ENCODE data around the gene RNF167. TPM values are rescaled to one million over a fixed set of nuclear protein-coding genes. Genes with fewer than 3 reads are reported as not detected.

Gene RNF167
- total and polyA plus RNA-seq, 2 of the 13 experiments (the other 11 are each of a cell fraction or from before 2014, with no cell fraction given) = 44.1 to 45.4 TPM

DNA sequence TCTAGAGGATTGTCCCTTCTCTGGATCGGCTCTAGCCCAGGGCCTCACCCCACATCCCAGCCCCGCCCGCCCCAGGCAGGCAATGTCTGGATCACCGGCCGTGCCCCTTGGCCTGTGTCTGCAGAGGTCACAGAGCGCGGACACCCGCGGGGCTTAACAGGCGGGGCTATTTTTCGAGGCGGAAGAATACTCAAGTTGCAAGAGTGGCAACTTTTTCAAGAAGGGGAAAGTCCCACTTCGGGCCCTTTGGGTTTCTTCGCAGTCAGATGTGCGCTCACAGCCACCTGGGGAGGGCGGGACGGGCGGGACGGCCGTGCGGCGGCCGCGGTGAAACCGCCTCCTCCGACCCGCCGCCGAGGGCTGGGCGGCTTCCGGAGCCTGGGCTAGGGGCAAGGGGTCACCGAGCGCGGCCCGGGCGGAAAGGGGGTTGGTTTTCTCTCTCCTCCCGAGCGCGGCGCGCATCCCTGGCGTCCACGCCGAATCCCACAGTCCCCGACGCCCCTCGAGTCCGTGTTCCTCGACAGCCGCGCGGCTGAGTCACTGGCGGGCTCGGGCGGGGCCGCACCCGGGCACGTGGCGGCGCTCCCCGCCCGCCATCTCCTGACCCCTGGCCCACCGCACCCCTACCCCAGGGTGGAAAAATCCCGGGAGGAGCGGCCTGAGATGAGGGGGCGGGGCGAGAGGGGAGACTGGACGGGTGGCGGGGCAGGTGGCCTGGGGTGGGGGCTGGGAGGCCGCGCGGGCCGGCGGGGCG is 9.4 kb downstream of the RNF167 start (continued):
- TF ChIP-seq ARID2 (CRISPR knock-in tag; IDR thresholded peaks at IDR 0.05; ENCODE audit: borderline replicate concordance) = no peak
- no peak; the same call in 1 of the 2 replicates for TF ChIP-seq ZSCAN31 (CRISPR knock-in tag; IDR thresholded peaks at IDR 0.05; ENCODE audit: low read depth)
- TF ChIP-seq SNAPC5 (CRISPR knock-in tag; IDR thresholded peaks at IDR 0.05; ENCODE audit: borderline replicate concordance) = no peak
- TF ChIP-seq CTCF (CRISPR knock-in tag; IDR thresholded peaks at IDR 0.05) = no peak; the same call in 1 of the 2 replicates
- no peak for TF ChIP-seq STAT5B (CRISPR knock-in tag; IDR thresholded peaks at IDR 0.05)
- peak; percentile 74; the same call in 1 of the 2 replicates for TF ChIP-seq DMAP1 (CRISPR knock-in tag; IDR thresholded peaks at IDR 0.05)
- 0 out of 2 replicates have a peak, but pooled peaks have one; percentile 50 for TF ChIP-seq BATF2 (CRISPR knock-in tag; IDR thresholded peaks at IDR 0.05)
- TF ChIP-seq GABPA (IDR thresholded peaks at IDR 0.05; ENCODE audit: low read depth, low read length) = peak; percentile 22; the same call in 1 of the 2 replicates
- 0 out of 2 replicates have a peak, but pooled peaks have one; percentile 2 for TF ChIP-seq GABPA (CRISPR knock-in tag; IDR thresholded peaks at IDR 0.05; ENCODE audit: low read depth)
- no peak for TF ChIP-seq CBX1 (IDR thresholded peaks at IDR 0.05; ENCODE audit: low read depth)
- no peak for TF ChIP-seq ZNF720 (CRISPR knock-in tag; IDR thresholded peaks at IDR 0.05)
- TF ChIP-seq BRCA1 (CRISPR knock-in tag; IDR thresholded peaks at IDR 0.05) = no peak
- TF ChIP-seq HOXA3 (CRISPR knock-in tag; IDR thresholded peaks at IDR 0.05) = peak; percentile 26
- no peak for TF ChIP-seq CENPX (CRISPR knock-in tag; IDR thresholded peaks at IDR 0.05)
- TF ChIP-seq GLMP (CRISPR knock-in tag; IDR thresholded peaks at IDR 0.05; ENCODE audit: borderline replicate concordance) = no peak
- TF ChIP-seq SIX1 (CRISPR knock-in tag; IDR thresholded peaks at IDR 0.05; ENCODE audit: borderline replicate concordance) = no peak
- no peak for TF ChIP-seq HES4 (CRISPR knock-in tag; IDR thresholded peaks at IDR 0.05; ENCODE audit: borderline replicate concordance)
- no peak for TF ChIP-seq ZNF253 (CRISPR knock-in tag; IDR thresholded peaks at IDR 0.05; ENCODE audit: borderline replicate concordance)
- TF ChIP-seq ZNF607 (CRISPR knock-in tag; IDR thresholded peaks at IDR 0.05; ENCODE audit: borderline replicate concordance) = peak; percentile 67; the same call in 1 of the 2 replicates
- peak; percentile 71; the same call in 1 of the 2 replicates for TF ChIP-seq FOXC1 (CRISPR knock-in tag; IDR thresholded peaks at IDR 0.05; ENCODE audit: borderline replicate concordance)
- TF ChIP-seq MBNL3 (CRISPR knock-in tag; conservative IDR thresholded peaks at IDR 0.05) = no peak
- no peak for TF ChIP-seq ZNF569 (CRISPR knock-in tag; IDR thresholded peaks at IDR 0.05; ENCODE audit: borderline replicate concordance)
- TF ChIP-seq PHF21A (CRISPR knock-in tag; IDR thresholded peaks at IDR 0.05) = peak; percentile 45; the same call in 1 of the 2 replicates
- TF ChIP-seq KMT2B (CRISPR knock-in tag; IDR thresholded peaks at IDR 0.05) = no peak
- peak; percentile 87 for TF ChIP-seq ZNF589 (CRISPR knock-in tag; conservative IDR thresholded peaks at IDR 0.05)
- peak; percentile 52; the same call in 1 of the 2 replicates for TF ChIP-seq MED1 (CRISPR knock-in tag; IDR thresholded peaks at IDR 0.05)

All from HepG2 (cell line).